Measurements from ENCODE around the gene CLNK. TPM values are rescaled to one million over a fixed set of nuclear protein-coding genes. Genes with fewer than 3 reads are reported as not detected.
A peak's percentile ranks its signal among the peaks of the same experiment; 100 is the strongest.
"Not testable (repeated sequence)": the region's sequence is repeated elsewhere in the genome, so short reads cannot be mapped to it uniquely, and the experiment has no call there.

CLNK gene
- total RNA-seq, 1 donor from 2014 or later: 0.14 TPM

DNA sequence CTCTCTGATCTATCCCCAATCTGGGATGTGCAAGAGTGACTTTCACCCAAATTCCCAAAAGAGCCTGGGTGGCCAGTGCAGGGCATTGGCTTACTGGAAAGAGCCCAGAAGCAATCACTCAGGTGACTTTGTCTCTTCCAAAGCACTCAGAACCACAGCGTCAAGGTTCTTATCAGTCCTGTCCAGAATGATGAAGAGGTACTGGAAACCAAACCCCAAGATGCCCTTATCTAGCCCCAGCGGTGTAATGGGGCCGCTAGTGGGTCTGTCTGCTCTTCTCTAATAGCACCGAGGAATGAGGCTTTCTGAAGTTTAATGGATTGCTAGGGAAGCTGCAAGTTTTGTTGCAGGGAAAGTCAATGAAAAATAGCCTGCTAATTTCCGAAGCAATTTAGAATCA is 21.6 kb downstream of the CLNK start:
- no peak for DNase-seq (ENCODE audit: low spot score)

DNA sequence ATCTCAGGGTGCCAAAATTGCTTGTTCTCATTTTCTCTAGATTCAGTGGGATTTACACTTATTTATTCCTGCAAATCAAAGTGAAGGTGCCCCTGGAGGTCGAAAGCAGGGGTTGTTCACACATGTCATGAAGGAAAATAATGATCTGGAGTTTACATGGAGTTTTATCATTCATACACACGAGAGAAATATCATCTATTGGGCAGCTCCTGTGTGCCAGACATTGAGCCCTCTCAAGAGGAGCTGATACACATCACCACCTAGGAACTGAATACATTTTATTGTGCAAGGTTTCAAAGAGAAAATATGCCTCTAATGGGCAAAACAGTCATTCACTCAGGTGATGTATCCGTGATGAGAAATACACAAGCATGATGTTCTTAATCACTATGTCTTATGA is 23.5 kb downstream of the CLNK start:
- DNase-seq (ENCODE audit: low spot score): no peak

DNA sequence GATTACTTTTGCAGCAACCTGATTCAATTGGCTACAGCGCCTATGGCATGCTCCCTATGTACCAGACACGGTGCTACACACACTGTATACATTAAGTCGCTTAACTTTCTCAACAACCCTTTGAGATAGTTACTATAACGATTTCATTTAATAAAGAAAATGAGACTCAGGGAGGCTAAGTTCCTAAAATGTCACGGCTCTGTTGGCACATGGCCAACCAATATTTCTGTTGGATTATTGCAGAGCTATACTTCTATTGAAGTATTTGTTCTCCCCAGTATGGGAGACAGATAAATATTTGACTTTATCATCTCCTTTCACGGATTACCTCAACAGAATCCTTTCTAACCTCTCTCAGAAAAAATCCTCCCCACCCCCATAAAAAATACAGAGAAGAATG is 25.3 kb downstream of the CLNK start:
- no peak for DNase-seq (ENCODE audit: low spot score)

DNA sequence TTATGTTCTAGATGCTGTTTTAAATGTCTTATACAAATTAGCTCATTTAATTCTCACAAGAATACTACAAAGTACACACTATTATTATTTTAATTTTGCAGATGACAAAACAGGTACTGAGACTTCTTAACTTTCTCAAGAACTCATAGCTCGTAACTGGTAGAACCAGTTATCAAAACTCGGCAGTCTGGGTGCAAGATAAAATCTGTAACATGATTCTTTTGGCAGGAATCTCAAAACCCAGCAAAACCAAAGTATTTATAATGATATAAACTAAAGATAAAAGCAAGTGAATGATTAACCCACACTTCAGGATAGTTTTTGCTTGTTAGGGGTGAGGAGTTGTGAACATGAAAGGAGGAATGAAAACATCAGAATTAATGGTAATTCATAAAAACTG is 27.6 kb downstream of the CLNK start:
- DNase-seq (ENCODE audit: low spot score): no peak

DNA sequence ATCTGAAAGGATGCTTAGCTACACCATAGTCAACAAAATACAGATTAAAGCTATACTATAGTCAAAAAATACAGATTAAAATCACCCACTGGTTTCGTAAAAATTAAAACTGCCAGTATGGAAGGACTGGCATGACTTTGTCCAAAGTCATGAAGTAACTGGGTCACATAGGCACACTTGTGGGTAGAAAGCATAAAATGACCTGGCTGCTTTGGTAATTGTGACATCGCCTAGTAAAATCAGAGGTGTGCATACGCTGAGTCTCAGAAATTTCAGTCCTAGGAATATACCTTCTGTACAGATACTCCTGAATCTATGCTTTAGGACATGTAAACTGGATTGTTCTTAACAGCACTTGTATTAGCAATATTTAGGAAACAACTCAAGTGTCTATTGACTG is 28.1 kb downstream of the CLNK start:
- DNase-seq (ENCODE audit: low spot score): no peak

DNA sequence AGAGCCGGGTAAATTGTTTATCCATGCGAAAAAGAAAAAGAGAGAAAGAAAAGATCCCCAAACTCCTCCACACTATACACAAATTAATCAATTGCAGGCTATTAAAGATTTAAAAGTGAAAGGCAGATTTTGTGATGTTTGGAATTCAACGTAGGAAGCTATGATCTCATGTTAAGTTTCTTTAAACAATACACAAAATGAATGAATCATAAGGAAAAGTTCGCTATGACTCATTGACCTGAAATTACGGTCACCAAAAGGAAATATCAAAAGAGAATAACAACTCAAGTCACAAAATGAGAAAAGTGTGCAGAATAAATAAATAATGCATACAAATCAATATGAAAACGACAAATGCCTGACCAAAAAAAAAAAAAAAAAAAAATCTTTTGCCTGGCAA is 28.6 kb downstream of the CLNK start:
- no peak for DNase-seq (ENCODE audit: low spot score)

DNA sequence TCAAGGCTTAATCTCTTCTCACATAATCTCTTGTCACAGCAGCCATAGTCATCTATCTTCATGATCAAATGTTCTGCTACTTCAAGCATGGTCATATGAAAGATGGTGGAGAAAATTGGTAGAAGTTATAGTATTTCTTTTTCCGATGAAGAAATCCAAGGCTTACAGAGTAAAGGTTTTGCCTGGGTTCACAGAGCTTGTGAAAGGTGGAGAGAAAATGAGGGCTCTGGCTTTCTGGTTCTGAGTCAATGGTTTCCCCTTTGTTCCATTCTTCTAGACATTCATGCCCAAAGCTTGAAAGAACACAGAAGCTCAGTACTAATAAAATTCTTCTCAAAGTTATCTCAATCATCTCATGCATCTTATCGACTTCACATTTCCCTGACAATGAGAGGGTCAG is 36.1 kb downstream of the CLNK start:
- no peak for DNase-seq (ENCODE audit: low spot score)

DNA sequence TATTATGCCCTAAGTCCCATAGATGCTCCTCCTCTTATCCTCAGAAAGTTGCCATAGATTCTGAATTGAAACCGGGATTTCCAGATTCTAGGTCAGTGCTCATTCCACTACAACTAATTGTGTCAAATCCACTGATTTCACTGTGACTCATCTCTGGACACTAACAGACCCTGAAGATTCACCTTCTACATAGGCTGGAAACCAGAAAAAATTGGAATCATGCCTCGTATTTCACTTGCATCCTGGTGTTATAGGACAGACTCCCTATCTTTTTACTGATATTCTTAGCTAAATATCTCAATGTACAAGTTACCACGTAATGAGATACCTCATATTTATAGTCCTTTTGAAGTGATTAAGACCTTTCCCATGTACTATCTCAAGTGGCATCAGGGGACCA is 36.7 kb downstream of the CLNK start:
- DNase-seq (ENCODE audit: low spot score): no peak

DNA sequence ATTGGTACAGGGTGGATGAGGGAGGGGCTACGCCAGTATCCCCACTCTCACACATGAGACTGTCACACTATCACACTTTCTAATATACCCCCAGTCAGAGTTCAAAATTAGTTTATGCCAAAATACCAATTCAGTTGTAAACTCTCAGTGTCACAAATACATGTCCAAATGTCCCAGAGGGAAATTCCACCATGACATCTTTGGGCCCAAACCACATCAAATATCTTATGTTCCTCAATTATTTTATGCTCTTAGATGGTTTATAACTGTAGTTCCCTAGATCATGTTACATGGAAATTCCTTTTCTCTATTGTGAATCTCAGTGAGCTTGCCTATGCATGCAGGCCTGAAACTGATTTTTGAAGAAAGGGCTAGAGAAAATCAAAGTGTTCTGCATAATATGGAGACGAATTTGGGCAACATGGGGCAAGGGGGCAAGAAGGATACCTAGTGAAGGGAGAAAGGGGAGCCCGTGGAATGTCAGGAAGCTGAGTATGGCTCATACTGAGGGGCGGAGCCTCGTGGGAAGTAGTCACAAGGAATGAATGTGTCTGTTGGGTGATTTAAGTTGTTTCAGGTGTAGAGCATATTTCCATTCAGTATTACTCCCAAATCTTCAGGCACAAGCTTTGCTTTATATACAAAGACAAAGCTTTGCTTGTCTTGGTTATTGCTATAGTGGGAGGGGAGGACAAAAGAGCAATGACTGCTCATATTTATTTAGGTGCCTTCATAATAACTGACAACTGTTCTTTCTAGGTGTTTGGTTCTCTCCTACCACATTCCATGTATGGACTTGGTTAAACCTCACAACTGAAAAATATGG is 40.8 kb downstream of the CLNK start:
- DNase-seq (ENCODE audit: low spot score): no peak

DNA sequence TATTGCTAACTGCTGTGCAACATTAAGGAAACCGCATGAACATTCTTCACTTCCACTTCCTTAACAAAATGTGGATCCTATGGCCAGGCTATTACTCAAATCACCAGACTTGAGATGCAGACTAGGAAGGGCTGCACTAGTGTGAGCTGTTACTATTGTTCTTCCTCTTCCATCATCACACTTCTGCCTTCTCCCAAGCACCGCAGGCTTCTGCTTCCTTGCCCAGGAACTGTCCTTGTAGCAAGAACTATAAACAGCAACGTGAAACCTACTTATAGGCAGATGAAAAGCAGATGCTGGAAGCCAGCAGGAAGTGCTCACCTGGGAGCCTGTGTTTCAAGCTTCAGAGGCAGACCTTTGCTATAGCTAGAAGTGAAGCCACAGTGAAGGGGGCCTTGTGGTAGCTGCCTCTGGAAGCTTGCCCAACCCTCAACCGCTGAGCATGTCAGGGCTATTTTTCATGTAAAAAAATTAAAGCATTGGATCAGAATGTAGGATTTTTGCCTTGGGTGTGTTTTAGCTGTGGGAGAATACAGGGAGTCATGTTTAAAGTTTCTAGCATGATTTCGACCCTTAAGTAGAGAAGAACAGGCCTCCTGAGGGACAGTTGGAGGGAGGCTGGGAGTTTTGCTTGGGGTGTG is 43.9 kb downstream of the CLNK start:
- no peak for DNase-seq (ENCODE audit: low spot score)

DNA sequence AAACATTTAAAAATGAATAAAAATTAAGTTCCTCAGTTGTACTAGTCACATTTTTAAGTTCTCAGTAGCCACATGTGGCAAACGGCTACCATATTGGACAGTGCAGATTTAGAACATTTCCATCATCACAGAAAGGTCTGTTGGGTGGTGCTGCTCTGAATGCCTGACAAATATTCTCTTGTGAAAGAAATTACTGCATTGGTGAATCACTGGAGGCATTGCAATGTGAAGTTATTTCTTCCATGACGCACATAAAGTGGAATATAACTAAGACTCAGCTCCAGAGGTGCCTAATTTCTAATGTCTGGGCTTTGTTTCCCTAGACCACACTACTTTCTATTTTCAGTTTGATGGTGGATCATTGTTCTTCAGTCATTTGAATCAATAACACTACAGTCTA is 44.9 kb downstream of the CLNK start:
- no peak for DNase-seq (ENCODE audit: low spot score)

DNA sequence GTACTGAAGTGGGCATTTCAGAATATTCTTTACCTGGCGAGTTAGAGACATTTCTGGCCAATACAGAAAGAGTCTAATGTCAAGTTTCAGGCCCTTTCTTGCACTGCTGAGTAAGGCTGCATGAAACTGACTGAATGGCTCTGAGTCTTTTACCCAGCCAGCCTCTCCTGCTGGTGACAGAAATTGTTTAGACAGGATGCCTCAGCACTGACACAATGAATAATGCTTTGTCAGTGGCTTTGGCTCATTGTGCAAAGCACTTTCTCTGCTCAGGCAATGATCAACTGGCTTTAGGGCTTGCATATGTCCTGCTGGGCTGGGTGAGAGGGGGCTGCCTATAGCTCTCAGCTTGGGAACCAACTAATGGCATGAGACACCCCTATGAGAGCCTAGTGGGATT is 45.5 kb downstream of the CLNK start:
- DNase-seq (ENCODE audit: low spot score): no peak

DNA sequence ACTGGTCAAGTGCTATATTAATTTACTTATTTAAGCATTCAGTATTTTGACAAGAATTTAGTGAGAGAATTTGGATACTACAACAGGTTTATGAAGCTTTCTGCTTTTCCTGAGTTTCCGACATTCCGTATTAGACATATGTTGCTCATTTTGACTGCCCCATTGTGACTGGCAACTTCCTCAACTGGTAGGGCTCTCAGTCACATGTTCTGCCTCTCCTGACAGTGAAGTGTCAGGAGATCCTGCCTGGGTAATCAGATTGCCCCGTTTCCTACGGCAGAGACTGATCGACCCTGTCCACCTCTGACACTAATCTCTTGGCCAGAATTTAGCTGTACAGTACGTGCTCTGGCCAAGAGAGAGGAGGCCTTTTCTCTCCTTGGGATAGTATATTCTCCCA is 49.5 kb downstream of the CLNK start:
- no peak for DNase-seq (ENCODE audit: low spot score)

DNA sequence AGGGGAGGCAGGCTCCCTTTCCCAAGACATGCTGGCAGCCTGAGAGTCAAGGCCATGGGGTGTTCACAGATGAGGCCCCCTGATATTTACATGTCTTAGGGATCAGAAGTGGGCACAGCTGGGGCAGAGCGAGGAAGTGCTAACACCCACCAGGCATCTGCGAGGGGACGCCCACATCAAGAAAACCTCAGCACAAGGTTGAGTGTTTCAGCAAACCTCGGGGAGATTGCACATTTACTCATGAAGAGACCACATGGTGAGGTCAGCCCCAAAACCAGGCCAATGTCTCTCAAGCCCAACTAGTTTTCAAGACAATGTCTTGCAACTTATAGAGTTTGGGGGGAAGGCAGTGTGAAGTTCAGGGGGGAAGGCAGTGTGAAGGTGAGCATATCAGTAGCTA is 55.2 kb downstream of the CLNK start:
- DNase-seq (ENCODE audit: low spot score): no peak

DNA sequence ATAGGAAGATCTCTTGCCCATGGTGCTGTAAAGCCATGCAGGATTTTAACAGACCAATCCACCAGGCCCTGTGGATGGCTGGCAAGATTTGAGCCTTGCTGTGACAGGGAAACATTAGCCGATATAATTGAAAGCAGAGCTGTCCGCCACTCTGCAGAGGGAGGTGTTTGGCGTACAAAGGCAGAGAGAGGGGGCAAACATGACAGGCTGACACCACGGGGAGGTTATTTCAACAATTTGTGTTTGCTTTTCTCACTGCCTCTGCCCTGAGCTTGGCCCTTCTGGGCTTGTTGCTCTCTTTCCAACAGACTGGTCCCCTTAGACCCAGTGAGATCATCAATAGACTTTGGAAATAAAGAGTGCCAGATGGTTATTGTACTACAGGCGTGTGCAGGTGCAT is 59.4 kb downstream of the CLNK start:
- peak; percentile 61 for DNase-seq (ENCODE audit: low spot score)

DNA sequence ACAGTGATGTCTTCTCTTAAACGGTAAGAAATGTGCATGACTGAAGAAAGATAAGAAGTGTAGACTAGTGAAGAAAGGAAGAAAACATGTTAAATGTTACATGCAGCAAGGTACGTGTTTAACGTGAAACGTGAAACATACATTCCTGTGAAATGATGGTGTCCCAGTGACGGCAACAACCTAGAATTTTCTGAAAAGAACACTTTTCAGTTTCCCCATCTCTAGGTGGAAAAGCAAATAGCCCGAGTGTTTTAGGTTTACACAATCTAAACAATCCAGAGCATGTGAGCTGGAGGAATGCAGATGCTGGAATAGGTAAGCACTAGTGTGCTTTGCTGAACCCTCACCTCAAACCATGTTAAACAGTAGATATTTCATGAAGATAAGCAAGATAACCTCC is 60.7 kb downstream of the CLNK start:
- DNase-seq (ENCODE audit: low spot score): no peak

DNA sequence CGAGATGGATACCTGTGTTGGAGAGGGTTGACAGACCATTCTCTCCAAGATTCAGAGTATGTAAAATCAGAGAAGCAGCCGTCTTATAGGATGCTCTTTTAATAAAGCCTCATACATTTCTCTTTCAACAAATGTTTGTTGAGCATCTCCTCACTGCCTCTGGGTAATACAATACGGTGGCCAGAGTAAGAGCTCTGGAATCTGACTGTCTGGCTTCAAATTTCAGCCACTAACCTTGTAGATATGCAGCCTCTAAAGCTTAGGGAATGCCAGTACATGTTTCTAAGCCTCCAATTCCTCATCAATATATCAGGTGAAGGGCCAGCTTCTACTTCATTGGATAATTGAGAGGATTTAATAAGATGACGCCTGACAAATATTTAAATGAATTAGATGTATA is 61.3 kb downstream of the CLNK start:
- no peak for DNase-seq (ENCODE audit: low spot score)

DNA sequence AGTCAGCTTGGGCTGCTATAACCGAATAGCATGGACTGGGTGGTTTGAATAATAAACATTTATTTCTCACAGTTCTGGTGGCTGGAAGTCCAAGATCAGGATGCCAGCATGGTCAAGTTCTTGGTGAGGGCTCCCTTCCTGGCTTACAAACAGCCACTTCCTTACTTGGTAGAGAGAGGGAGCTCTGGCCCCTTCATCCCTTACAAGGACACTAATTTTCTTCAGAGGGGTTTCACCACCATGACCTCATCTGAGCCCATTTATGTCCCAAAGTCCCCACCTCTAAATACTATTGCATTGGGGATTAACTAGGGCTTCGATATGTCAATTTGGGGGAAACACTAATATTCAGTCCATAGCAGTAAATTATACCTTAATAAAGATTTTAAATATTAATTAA is 61.8 kb downstream of the CLNK start:
- DNase-seq (ENCODE audit: low spot score): no peak

DNA sequence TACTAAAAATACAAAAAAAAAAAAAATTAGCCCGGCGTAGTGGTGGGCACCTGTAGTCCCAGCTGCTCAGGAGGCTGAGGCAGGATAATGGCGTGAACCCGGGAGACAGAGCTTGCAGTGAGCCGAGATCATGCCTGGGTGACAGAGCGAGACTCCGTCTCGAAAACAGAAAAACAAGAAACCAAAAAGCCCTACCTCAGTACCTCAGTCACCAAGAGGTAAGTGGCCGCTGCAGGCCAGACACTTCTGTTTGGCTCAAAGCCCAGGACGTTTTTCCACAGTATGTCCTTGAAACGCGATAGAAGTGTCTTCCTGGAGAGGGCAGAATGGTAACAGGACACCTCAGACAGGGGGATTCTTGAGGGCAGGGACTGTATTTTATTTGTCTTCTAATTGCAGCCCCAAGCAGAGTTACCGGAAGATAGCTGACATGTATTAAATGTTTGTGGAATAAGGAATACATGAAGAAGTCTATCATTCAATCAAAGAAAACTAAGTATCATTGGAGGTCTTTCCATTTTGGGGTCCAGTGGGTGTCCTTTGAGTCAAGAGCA is 63.6 kb downstream of the CLNK start:
- no peak for DNase-seq (ENCODE audit: low spot score)

DNA sequence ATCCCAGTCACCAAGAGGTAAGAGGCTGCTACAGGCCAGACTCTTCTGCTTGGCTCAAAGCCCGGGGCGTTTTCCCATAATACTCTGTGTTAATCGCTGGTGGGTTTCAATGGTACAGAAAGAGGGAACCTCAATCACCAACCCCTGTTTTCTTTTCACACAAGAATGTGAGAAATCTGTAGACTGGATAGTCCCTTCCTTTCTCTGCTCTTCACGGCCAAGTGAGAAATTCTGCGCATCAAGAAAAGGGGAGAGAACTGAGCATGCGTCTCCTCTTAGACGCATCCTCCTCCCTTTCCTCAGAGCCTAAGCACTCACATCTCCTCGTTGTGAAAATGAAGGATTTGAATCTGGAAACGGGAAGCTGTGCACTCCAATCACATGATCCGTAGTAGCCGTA is 64.7 kb downstream of the CLNK start:
- no peak for DNase-seq (ENCODE audit: low spot score)

DNA sequence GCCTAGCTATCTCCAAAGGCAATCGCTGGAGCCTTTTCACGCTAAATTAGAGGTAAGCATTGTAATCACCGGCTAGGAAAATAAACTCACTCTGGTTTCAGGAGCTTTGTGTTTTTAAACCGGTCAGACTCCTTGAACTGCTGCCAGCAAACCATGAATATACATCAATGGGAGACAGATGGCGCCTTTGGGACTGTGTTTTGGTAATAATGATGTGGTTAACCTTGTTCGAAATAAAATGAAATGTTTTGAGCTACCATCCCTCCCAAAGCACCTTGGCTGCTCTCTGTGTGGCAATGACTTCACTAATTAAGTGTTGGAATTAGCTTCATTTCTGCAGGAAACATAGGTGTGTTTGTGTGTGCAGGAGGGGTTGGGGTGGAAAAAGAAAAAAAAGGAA is 65.3 kb downstream of the CLNK start:
- no peak for DNase-seq (ENCODE audit: low spot score)

DNA sequence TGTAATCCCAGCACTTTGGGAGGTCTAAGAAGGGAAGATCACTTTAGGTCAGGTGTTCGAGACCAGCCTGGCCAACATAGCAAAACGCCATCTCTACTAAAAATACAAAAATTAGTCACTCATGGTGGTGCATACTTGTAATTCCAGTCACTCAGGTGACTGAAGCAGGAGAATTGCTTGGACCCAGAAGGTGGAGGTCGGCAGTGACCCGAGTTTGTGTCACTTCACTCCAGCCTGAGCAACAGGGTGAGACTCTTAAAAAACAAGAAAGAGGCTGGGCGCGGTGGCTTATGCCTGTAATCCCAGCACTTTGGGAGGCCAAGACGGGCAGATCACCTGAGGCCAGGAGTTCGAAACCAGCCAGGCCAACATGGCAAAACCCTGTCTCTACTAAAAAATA is 69.6 kb downstream of the CLNK start:
- not testable (repeated sequence) for DNase-seq (ENCODE audit: low spot score)

DNA sequence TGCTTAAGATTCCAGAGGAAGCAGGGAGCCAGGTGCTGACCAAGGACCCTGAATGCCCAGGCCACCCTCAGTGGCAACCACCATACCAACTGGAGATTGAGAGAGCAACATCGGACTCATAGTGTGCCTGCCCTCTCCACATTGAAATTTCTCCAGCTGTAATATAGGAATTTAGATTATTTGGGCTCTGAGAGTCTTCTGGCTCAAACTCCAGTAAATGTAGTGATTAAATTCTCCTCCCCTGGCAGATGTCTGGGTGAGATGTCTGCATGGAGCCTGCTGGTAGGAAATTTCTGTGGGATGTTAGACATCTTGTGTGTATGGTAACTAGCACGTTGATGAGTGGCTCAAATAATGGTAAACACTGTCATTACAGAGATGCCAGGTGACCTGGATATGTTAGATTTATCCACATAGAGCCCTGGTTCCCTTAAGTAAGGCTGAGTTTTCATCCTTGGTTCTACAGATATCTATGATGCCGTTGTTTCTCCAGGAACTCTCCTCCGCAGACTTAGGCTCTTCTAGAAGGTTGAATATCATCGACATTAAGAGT is 70.6 kb downstream of the CLNK start:
- DNase-seq (ENCODE audit: low spot score): no peak

All from mucosa of gallbladder (tissue), 1 donor.